Lung (tissue), 12 donors: ENCODE data around the gene CCNI2. TPM values are rescaled to one million over a fixed set of nuclear protein-coding genes. Genes with fewer than 3 reads are reported as not detected.

ENCODE experiments used
- ATAC-seq: fragments of 200-7000 bp; cut with Tn5 transposase; one replicate; pipeline ENCODE4 v1.9.1; 2020; ENCODE audit warnings: moderate number of reproducible peaks; ENCODE audit not compliant: insufficient read depth, low FRiP score
- DNase-seq, 3 donors: peaks; one replicate each; pipeline ENCODE4 v3.0.0-alpha.2; 2013 to 2017
- H3K27ac ChIP-seq, 2 donors: one replicate each; pipeline ENCODE4 v1.5.1; 2013; ENCODE audit warnings: mild to moderate bottlenecking in 2 of 2, moderate library complexity in 2 of 2, control low read depth in 1 of 2, inconsistent platforms in 1 of 2, low read depth in 1 of 2, low read length in 1 of 2
- H3K27me3 ChIP-seq, 3 donors: one replicate each; pipeline ENCODE4 v1.5.1; 2013; ENCODE audit warnings: low read length in 2 of 3; ENCODE audit not compliant: control insufficient read depth in 3 of 3, insufficient read depth in 3 of 3
- H3K36me3 ChIP-seq, 4 donors: one replicate each; pipeline ENCODE4 v1.5.1; 2013; ENCODE audit warnings: low read length in 4 of 4, mild to moderate bottlenecking in 1 of 4, moderate library complexity in 1 of 4; ENCODE audit not compliant: control insufficient read depth in 4 of 4, insufficient read depth in 4 of 4
- H3K4me1 ChIP-seq, 5 donors: one replicate each; pipeline ENCODE4 v1.5.1; 2013; ENCODE audit warnings: low read length in 5 of 5, mild to moderate bottlenecking in 2 of 5, moderate library complexity in 1 of 5; ENCODE audit not compliant: control insufficient read depth in 5 of 5, insufficient read depth in 5 of 5
- H3K4me3 ChIP-seq: one replicate; pipeline ENCODE4 v1.5.1; 2013; ENCODE audit warnings: mild to moderate bottlenecking, control low read depth, moderate library complexity
- H3K9ac ChIP-seq, 2 donors: one replicate each; pipeline ENCODE4 v1.5.1; 2013; ENCODE audit warnings: low read length in 2 of 2, control low read depth in 1 of 2; ENCODE audit not compliant: insufficient read depth in 1 of 2
- H3K9me3 ChIP-seq, 4 donors: one replicate each; pipeline ENCODE4 v1.5.1; 2013; ENCODE audit warnings: low read length in 3 of 4, mild to moderate bottlenecking in 1 of 4, moderate library complexity in 1 of 4; ENCODE audit not compliant: control insufficient read depth in 4 of 4, insufficient read depth in 3 of 4
- CTCF ChIP-seq: IDR thresholded peaks from 2 replicates; pipeline ENCODE4 v1.5.1; 2012; ENCODE audit warnings: mild to moderate bottlenecking; ENCODE audit errors: control extremely low read depth, extremely low read depth
- WGBS, 2 donors: extraction: QIAGEN DNeasy Blood & Tissue Kit; methylation state at CpG; one replicate each; pipeline ENCODE4 v1.1.7; 2013; 5-methylcytosine and 5-hydroxymethylcytosine counted together
- polyA plus RNA-seq, 2 donors: library from polyadenylated mRNA; stranded (reverse); fragments of 200-250 nt; gene quantifications; one replicate each; pipeline ENCODE4 v1.2.1, GENCODE V29; 2013
- total RNA-seq, 2 donors: library from RNA; depleted of rRNA in 1 of 2; stranded (reverse); fragments of >200 nt in 1 of 2; gene quantifications; one replicate each; pipeline ENCODE4 v1.2.1, GENCODE V29; 2014 to 2021
- donor health status: control.
- donor health status: control.
- donor health status: Bipolar disorder and iron deficiency.
- donor health status: healthy.
- donor health status: DM: yes; HTN: yes; CAD: no.

CCNI2 gene
- total and polyA plus RNA-seq, 4 donors: 0.55 to 0.88 (median 0.67) TPM

- Histone ChIP-seq H3K27ac (no peak overlapping the region), H3K36me3 (no peaks in the 10 kb centered on the region), H3K9ac (no peak overlapping the region), H3K4me3 (no peak overlapping the region), H3K27me3 (peaks cover 0 to 24% (median 22%) of the 10 kb centered on the region in 3 donors), H3K4me1 (peaks cover 0 to 5% (median 0%) of the 10 kb centered on the region in 5 donors), H3K9me3 (no peaks in the 10 kb centered on the region)
- no peak for TF ChIP-seq CTCF
- WGBS, 2 donors: 91 to 93% methylated on average over 2 of the region's 2 CpGs
- ATAC-seq: no peak
- DNase-seq: no peak
Observed at GRCh38 chr5:132742158-132742557, 5.1 kb upstream of the CCNI2 start.

GRCh38 chr5:132742626-132743025, 4.6 kb upstream of the CCNI2 start:
- Histone ChIP-seq H3K9me3 (no peaks in the 10 kb centered on the region), H3K36me3 (no peaks in the 10 kb centered on the region), H3K4me3 (no peak overlapping the region), H3K4me1 (peaks cover 0 to 8% (median 0%) of the 10 kb centered on the region in 5 donors), H3K9ac (no peak overlapping the region), H3K27me3 (peaks cover 0 to 24% (median 22%) of the 10 kb centered on the region in 3 donors), H3K27ac (no peak overlapping the region)
- ATAC-seq (no peak), DNase-seq (no peak)
- TF ChIP-seq CTCF: no peak
- 91 to 93% methylated on average over 5 of the region's 5 CpGs for WGBS, 2 donors

GRCh38 chr5:132744659-132745058, 2.6 kb upstream of the CCNI2 start:
- 69 to 88% methylated on average over 2 of the region's 2 CpGs for WGBS, 2 donors
- Histone ChIP-seq H3K36me3 (no peaks in the 10 kb centered on the region), H3K27ac (no peak overlapping the region), H3K9me3 (no peaks in the 10 kb centered on the region), H3K27me3 (peaks cover 0 to 40% (median 26%) of the 10 kb centered on the region in 3 donors), H3K9ac (no peak overlapping the region), H3K4me3 (no peak overlapping the region), H3K4me1 (peaks cover 0 to 8% (median 0%) of the 10 kb centered on the region in 5 donors)
- DNase-seq (no peak), ATAC-seq (no peak)
- no peak for TF ChIP-seq CTCF

GRCh38 chr5:132746592-132746953, 653 bp upstream of the CCNI2 start:
- no peak for ATAC-seq
- Histone ChIP-seq H3K27me3 (peaks cover 0 to 43% (median 26%) of the 10 kb centered on the region in 3 donors), H3K27ac (no peak overlapping the region), H3K4me1 (peaks cover 0 to 8% (median 0%) of the 10 kb centered on the region in 5 donors), H3K36me3 (no peaks in the 10 kb centered on the region), H3K9me3 (no peaks in the 10 kb centered on the region), H3K9ac (no peak overlapping the region), H3K4me3 (no peak overlapping the region)
- no peak for DNase-seq
- 23 to 27% methylated on average over 3 of the region's 3 CpGs for WGBS, 2 donors
- no peak for TF ChIP-seq CTCF
